ENCODE measurements around the gene NEGR1.

NEGR1 gene

GRCh38 chr1:72229893-72230292, 52.4 kb downstream of the NEGR1 start:
- DNase-seq: no peak
- H3K27me3 ChIP-seq (ENCODE audit: insufficient read depth, low read depth, severe bottlenecking): no peaks in the 10 kb centered on the region
- no peaks in the 10 kb centered on the region for H3K36me3 ChIP-seq
- H3K4me3 ChIP-seq (ENCODE audit: low read depth, low read length): no peak overlapping the region
- no peak overlapping the region for H3K27ac ChIP-seq
- H3K9me3 ChIP-seq (ENCODE audit: severe bottlenecking): no peaks in the 10 kb centered on the region
- no peak for TF ChIP-seq CTCF (IDR thresholded peaks at IDR 0.05; ENCODE audit: low read depth, low read length)

GRCh38 chr1:72227667-72228066, 54.7 kb downstream of the NEGR1 start:
- Histone ChIP-seq H3K36me3 (no peaks in the 10 kb centered on the region), H3K27me3 (ENCODE audit: insufficient read depth, low read depth, severe bottlenecking) (no peaks in the 10 kb centered on the region), H3K9me3 (ENCODE audit: severe bottlenecking) (no peaks in the 10 kb centered on the region), H3K4me3 (ENCODE audit: low read depth, low read length) (no peak overlapping the region), H3K27ac (no peak overlapping the region)
- no peak for DNase-seq
- TF ChIP-seq CTCF (IDR thresholded peaks at IDR 0.05; ENCODE audit: low read depth, low read length): no peak

GRCh38 chr1:72224506-72224905, 57.8 kb downstream of the NEGR1 start:
- H3K27ac ChIP-seq: no peak overlapping the region
- no peaks in the 10 kb centered on the region for H3K9me3 ChIP-seq (ENCODE audit: severe bottlenecking)
- H3K4me3 ChIP-seq (ENCODE audit: low read depth, low read length): no peak overlapping the region
- DNase-seq: no peak
- TF ChIP-seq CTCF (IDR thresholded peaks at IDR 0.05; ENCODE audit: low read depth, low read length): no peak
- H3K27me3 ChIP-seq (ENCODE audit: insufficient read depth, low read depth, severe bottlenecking): no peaks in the 10 kb centered on the region
- H3K36me3 ChIP-seq: no peaks in the 10 kb centered on the region

GRCh38 chr1:72221811-72222210, 60.5 kb downstream of the NEGR1 start:
- DNase-seq: no peak
- Histone ChIP-seq H3K27ac (no peak overlapping the region), H3K36me3 (no peaks in the 10 kb centered on the region), H3K9me3 (ENCODE audit: severe bottlenecking) (no peaks in the 10 kb centered on the region), H3K4me3 (ENCODE audit: low read depth, low read length) (no peak overlapping the region), H3K27me3 (ENCODE audit: insufficient read depth, low read depth, severe bottlenecking) (no peaks in the 10 kb centered on the region)
- no peak for TF ChIP-seq CTCF (IDR thresholded peaks at IDR 0.05; ENCODE audit: low read depth, low read length)

- H3K9me3 ChIP-seq (ENCODE audit: severe bottlenecking): no peaks in the 10 kb centered on the region
- no peak for TF ChIP-seq CTCF (IDR thresholded peaks at IDR 0.05; ENCODE audit: low read depth, low read length)
- no peaks in the 10 kb centered on the region for H3K27me3 ChIP-seq (ENCODE audit: insufficient read depth, low read depth, severe bottlenecking)
- H3K27ac ChIP-seq: no peak overlapping the region
- no peak overlapping the region for H3K4me3 ChIP-seq (ENCODE audit: low read depth, low read length)
- H3K36me3 ChIP-seq: no peaks in the 10 kb centered on the region
- DNase-seq: no peak
These were observed 64.1 kb downstream of the NEGR1 start for GRCh38 chr1:72218141-72218739.

- DNase-seq: no peak
- TF ChIP-seq CTCF (IDR thresholded peaks at IDR 0.05; ENCODE audit: low read depth, low read length): no peak
- no peak overlapping the region for H3K27ac ChIP-seq
- H3K4me3 ChIP-seq (ENCODE audit: low read depth, low read length): no peak overlapping the region
- H3K36me3 ChIP-seq: no peaks in the 10 kb centered on the region
- no peaks in the 10 kb centered on the region for H3K9me3 ChIP-seq (ENCODE audit: severe bottlenecking)
- no peaks in the 10 kb centered on the region for H3K27me3 ChIP-seq (ENCODE audit: insufficient read depth, low read depth, severe bottlenecking)
These were observed 75.3 kb downstream of the NEGR1 start for GRCh38 chr1:72207059-72207458.

Data from WERI-Rb-1 (cell line).